ENCODE results near the gene KIRREL1.
"Not testable (repeated sequence)": the region's sequence is repeated elsewhere in the genome, so short reads cannot be mapped to it uniquely, and the experiment has no call there.

The KIRREL1 gene

GRCh38 chr1:158112994-158113758 lies 119.7 kb downstream of the KIRREL1 start:
- peak; percentile 8 for DNase-seq

- no peak for DNase-seq
These were observed 120.3 kb downstream of the KIRREL1 start for GRCh38 chr1:158113759-158114127.

- DNase-seq, result no peak
These were observed 121.7 kb downstream of the KIRREL1 start for GRCh38 chr1:158115126-158115525.

GRCh38 chr1:158116311-158117167 lies 123.1 kb downstream of the KIRREL1 start:
- DNase-seq, result no peak

- DNase-seq, result peak; percentile 79
These were observed 124.6 kb downstream of the KIRREL1 start for GRCh38 chr1:158117854-158118704.

- DNase-seq, result no peak
These were observed 125.4 kb downstream of the KIRREL1 start for GRCh38 chr1:158118713-158119402.

- DNase-seq, result no peak
These were observed 126.7 kb downstream of the KIRREL1 start for GRCh38 chr1:158119976-158120653.

GRCh38 chr1:158121604-158122254 lies 128.3 kb downstream of the KIRREL1 start:
- peak; percentile 39 for DNase-seq

- no peak for DNase-seq
These were observed 129.5 kb downstream of the KIRREL1 start for GRCh38 chr1:158122833-158123388.

GRCh38 chr1:158124034-158124433 lies 130.6 kb downstream of the KIRREL1 start:
- DNase-seq, result no peak

- DNase-seq, result peak; percentile 91
These were observed 131.6 kb downstream of the KIRREL1 start for GRCh38 chr1:158124999-158125398.

GRCh38 chr1:158126425-158126824 lies 133.0 kb downstream of the KIRREL1 start:
- DNase-seq, result no peak

- not testable (repeated sequence) for DNase-seq
These were observed 135.1 kb downstream of the KIRREL1 start for GRCh38 chr1:158128531-158128930.

GRCh38 chr1:158131217-158131616 lies 137.8 kb downstream of the KIRREL1 start:
- no peak for DNase-seq

- no peak for DNase-seq
These were observed 147.3 kb downstream of the KIRREL1 start for GRCh38 chr1:158140764-158141192.

- no peak for DNase-seq
These were observed 151.8 kb downstream of the KIRREL1 start for GRCh38 chr1:158145173-158145719.

- DNase-seq, result no peak
These were observed 152.7 kb downstream of the KIRREL1 start for GRCh38 chr1:158146165-158146564.

GRCh38 chr1:158146739-158147138 lies 153.3 kb downstream of the KIRREL1 start:
- DNase-seq, result no peak

- no peak for DNase-seq
These were observed 154.0 kb downstream of the KIRREL1 start for GRCh38 chr1:158147401-158147800.

GRCh38 chr1:158147869-158148268 lies 154.4 kb downstream of the KIRREL1 start:
- DNase-seq, result no peak

GRCh38 chr1:158148468-158148867 lies 155.0 kb downstream of the KIRREL1 start:
- DNase-seq, result no peak
